Measurements from ENCODE around the gene SSBP3.

Gene SSBP3

DNA sequence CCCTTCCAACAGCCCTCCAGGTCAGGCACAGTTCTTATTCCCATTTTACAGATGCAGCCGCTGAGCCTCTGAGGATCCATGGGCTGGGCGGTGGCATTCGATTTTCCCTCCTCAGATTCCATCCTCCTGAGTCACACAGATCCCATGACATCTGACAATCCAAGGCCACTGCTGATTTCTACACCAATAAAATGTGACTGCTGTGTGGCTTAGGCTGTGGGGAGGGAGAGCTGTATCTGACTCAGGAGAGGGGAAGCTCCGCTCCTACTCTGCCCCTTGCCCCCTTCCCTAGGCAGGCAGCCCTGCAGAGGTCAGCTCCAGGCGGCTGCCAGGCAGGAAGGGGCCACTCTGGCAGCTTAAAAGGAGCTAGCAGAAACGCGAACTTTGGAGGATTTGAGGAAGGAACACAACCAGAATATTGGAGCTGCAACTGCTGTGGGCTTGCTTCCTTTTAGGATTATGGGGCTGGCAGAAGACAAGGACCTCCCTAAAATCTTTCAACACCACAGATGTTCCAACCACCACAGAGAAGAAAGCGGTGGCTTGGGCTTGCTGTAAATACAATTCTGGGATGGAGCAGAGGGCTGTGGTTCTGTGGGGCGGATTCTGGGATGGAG, 156.3 kb downstream of the SSBP3 start:
- no peak overlapping the region for H3K27ac ChIP-seq (ENCODE audit: low read depth, low read length)
- H3K4me1 ChIP-seq (ENCODE audit: control insufficient read depth, insufficient read depth, low read length) = peaks cover 10% of the 10 kb centered on the region
- no peaks in the 10 kb centered on the region for H3K27me3 ChIP-seq (ENCODE audit: control insufficient read depth, insufficient read depth, low read length)
- no peak overlapping the region for H3K9ac ChIP-seq (ENCODE audit: low read length)
- H3K36me3 ChIP-seq (ENCODE audit: control insufficient read depth, insufficient read depth, low read length) = peaks cover 5% of the 10 kb centered on the region
- H3K4me3 ChIP-seq (ENCODE audit: low read length) = no peak overlapping the region

DNA sequence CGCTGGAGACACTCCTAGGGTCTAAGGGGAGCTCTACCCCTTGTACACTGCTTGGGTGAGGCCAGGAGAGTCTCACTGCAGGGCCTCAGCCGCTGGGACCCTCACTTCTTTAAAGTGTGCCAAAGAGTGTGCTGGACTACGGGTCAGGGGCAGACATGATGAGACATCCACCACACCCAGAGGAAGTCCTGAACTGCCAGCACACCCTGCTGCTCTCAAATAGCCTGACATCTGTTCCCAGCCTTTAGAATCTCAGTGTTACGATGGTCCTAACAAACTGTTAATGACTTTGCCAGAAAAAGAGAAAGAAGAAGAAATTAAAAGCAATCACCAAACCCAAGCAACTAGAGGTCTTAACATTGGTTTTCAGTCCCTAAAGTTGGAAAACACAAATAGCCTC, 157.2 kb downstream of the SSBP3 start:
- Histone ChIP-seq H3K9ac (ENCODE audit: low read length) (no peak overlapping the region), H3K27me3 (ENCODE audit: control insufficient read depth, insufficient read depth, low read length) (no peaks in the 10 kb centered on the region), H3K27ac (ENCODE audit: low read depth, low read length) (no peak overlapping the region), H3K36me3 (ENCODE audit: control insufficient read depth, insufficient read depth, low read length) (peaks cover 5% of the 10 kb centered on the region), H3K4me3 (ENCODE audit: low read length) (no peak overlapping the region), H3K4me1 (ENCODE audit: control insufficient read depth, insufficient read depth, low read length) (peaks cover 13% of the 10 kb centered on the region)

DNA sequence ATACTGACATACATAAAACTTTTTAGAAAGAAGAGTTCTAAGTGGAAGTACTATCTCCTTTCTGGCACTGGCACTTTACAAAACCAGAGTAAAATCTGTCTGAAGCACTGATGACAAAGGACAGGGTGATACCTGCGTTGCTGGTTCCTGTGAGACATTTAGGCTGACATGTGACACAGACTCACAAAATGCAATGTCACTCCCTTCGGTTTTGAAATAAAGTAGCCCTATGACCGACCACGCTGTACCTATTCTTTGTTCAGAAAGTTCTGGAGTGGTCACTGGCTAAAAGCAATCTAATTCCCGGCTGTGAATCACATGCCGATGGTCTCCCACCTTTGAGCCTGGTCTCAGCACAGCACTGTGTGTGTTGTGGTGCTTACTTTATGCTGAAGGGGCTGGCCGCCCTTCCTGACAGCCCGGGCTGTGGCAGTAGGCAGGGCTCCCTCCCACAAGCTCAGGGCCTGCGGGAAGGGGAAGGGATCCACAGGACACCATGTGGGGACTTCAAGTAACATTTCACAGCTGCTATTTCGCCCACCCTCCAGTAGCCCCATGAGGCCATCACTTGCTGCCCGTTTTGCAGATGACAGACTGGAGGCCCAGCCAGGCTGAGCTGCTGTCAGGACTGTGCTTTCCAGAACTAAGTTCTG, 158.2 kb downstream of the SSBP3 start:
- H3K9ac ChIP-seq (ENCODE audit: low read length) = no peak overlapping the region
- H3K27ac ChIP-seq (ENCODE audit: low read depth, low read length) = no peak overlapping the region
- H3K4me3 ChIP-seq (ENCODE audit: low read length) = no peak overlapping the region
- H3K27me3 ChIP-seq (ENCODE audit: control insufficient read depth, insufficient read depth, low read length) = no peaks in the 10 kb centered on the region
- peaks cover 13% of the 10 kb centered on the region for H3K4me1 ChIP-seq (ENCODE audit: control insufficient read depth, insufficient read depth, low read length)
- peaks cover 9% of the 10 kb centered on the region for H3K36me3 ChIP-seq (ENCODE audit: control insufficient read depth, insufficient read depth, low read length)

DNA sequence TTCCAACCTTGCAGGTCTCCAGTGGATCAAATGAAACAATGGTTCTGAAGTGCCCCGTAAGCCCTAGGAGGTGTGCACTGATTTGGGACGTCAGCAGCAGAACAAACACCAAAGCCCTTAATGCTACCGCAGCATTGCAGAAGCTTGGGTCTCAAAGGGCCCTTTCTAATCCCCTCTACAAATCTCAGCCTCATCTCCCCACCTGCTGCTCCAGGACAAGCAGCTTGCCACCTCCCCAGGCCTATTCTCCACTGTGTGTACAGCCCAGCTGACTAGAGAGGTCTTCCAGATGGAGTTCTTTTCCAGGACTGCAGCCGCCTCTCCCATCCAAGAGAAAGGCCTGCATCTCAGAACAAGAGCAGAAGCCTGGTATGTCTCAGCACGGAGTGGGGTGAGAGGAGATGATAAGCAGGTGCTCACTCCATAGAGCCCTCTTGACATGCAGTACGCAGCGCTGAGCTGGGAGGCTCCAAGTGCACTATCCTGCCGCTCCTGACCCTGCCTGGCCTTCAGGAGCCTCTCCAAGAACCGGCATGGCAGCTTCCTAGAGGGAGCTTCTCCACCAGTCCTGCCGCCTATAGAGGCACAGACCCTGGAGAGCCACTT, 160.0 kb downstream of the SSBP3 start:
- Histone ChIP-seq H3K9ac (ENCODE audit: low read length) (no peak overlapping the region), H3K4me3 (ENCODE audit: low read length) (no peak overlapping the region), H3K36me3 (ENCODE audit: control insufficient read depth, insufficient read depth, low read length) (peaks cover 9% of the 10 kb centered on the region), H3K4me1 (ENCODE audit: control insufficient read depth, insufficient read depth, low read length) (peaks cover 13% of the 10 kb centered on the region), H3K27ac (ENCODE audit: low read depth, low read length) (peak overlapping the region; percentile 58), H3K27me3 (ENCODE audit: control insufficient read depth, insufficient read depth, low read length) (no peaks in the 10 kb centered on the region)

DNA sequence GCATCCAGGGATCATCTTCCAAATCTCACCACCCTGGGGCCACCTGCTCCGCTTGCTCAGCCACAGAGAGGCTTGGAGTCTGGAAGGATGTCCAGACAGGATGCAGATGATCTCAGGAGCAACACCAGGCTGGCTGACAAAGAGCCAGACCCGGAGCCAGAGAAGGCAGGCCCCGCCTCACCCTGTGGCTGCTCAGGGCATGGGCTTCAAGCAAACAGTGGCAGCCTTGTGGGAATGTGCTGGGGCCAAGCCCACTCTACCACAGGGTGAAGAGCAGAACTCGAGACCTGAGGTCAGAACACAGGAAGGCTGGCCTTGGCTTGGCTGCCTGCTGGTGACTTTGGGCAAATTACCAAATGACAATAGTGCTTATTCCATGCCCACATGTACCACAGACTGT, 160.7 kb downstream of the SSBP3 start:
- Histone ChIP-seq H3K27ac (ENCODE audit: low read depth, low read length) (peak overlapping the region; percentile 58), H3K9ac (ENCODE audit: low read length) (no peak overlapping the region), H3K4me1 (ENCODE audit: control insufficient read depth, insufficient read depth, low read length) (peaks cover 13% of the 10 kb centered on the region), H3K4me3 (ENCODE audit: low read length) (no peak overlapping the region), H3K27me3 (ENCODE audit: control insufficient read depth, insufficient read depth, low read length) (no peaks in the 10 kb centered on the region), H3K36me3 (ENCODE audit: control insufficient read depth, insufficient read depth, low read length) (peaks cover 9% of the 10 kb centered on the region)

DNA sequence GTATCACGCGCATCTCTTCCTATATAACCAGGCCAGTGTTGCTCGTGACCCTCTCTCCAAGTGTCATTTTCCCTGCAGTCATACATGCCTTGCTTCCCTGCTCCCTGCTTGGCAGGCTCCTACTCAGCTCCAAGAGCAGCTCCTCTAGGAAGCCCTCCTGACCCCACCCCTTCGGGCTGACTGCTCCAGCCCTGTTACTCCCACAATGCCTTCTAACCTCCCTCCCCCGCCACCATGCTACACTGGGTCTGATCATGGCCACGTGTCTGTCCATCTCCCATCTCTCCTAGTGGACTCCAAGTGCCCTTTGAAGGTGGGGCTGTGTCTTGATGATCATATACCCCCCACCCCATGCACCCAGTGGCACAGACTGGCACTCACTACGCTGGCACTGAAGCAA, 161.5 kb downstream of the SSBP3 start:
- no peak overlapping the region for H3K27ac ChIP-seq (ENCODE audit: low read depth, low read length)
- H3K4me3 ChIP-seq (ENCODE audit: low read length) = no peak overlapping the region
- peaks cover 9% of the 10 kb centered on the region for H3K36me3 ChIP-seq (ENCODE audit: control insufficient read depth, insufficient read depth, low read length)
- H3K27me3 ChIP-seq (ENCODE audit: control insufficient read depth, insufficient read depth, low read length) = no peaks in the 10 kb centered on the region
- H3K9ac ChIP-seq (ENCODE audit: low read length) = no peak overlapping the region
- H3K4me1 ChIP-seq (ENCODE audit: control insufficient read depth, insufficient read depth, low read length) = peaks cover 13% of the 10 kb centered on the region

DNA sequence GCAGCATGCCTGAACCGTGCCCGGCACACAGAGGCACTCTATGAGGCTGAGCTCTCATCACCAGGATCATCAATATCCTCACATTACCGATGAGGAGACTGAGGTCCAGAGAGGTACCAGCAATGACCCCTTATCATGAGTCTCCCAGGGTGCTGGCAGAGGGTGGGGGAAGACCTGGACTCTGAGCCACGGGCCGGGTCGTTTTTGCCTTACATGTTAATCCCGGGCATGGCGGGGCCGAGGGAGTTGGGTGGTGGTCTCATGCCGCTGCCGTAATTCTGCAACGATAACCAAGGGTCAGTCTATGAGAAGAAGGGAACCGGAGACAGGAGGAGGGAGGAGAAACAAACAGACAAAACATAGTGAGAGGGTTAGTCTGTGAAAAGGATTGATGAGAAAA, 163.2 kb downstream of the SSBP3 start:
- H3K27ac ChIP-seq (ENCODE audit: low read depth, low read length) = no peak overlapping the region
- H3K9ac ChIP-seq (ENCODE audit: low read length) = no peak overlapping the region
- H3K27me3 ChIP-seq (ENCODE audit: control insufficient read depth, insufficient read depth, low read length) = no peaks in the 10 kb centered on the region
- H3K4me3 ChIP-seq (ENCODE audit: low read length) = no peak overlapping the region
- H3K4me1 ChIP-seq (ENCODE audit: control insufficient read depth, insufficient read depth, low read length) = peaks cover 13% of the 10 kb centered on the region
- H3K36me3 ChIP-seq (ENCODE audit: control insufficient read depth, insufficient read depth, low read length) = peaks cover 9% of the 10 kb centered on the region

DNA sequence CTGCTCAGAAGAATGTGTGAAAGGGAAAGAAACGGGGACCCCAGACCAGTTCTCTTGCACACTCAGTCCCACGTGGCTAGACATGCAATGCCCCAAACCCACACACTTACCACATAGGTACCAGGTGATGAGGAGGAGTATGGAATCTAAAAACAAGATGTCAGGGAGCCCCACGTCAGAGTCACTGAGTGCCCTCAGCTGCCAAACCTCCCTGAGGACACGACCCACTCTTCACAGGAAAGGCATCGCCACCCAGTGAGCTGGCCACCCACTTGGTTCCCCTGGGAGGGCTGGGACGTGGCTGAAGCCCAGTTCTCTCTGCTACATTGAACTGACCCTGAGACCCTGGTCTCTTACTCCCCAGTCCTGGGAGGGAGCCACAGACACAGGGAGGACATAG, 164.8 kb downstream of the SSBP3 start:
- H3K36me3 ChIP-seq (ENCODE audit: control insufficient read depth, insufficient read depth, low read length) = peaks cover 22% of the 10 kb centered on the region
- no peak overlapping the region for H3K9ac ChIP-seq (ENCODE audit: low read length)
- H3K27ac ChIP-seq (ENCODE audit: low read depth, low read length) = no peak overlapping the region
- peaks cover 13% of the 10 kb centered on the region for H3K4me1 ChIP-seq (ENCODE audit: control insufficient read depth, insufficient read depth, low read length)
- H3K27me3 ChIP-seq (ENCODE audit: control insufficient read depth, insufficient read depth, low read length) = no peaks in the 10 kb centered on the region
- no peak overlapping the region for H3K4me3 ChIP-seq (ENCODE audit: low read length)

DNA sequence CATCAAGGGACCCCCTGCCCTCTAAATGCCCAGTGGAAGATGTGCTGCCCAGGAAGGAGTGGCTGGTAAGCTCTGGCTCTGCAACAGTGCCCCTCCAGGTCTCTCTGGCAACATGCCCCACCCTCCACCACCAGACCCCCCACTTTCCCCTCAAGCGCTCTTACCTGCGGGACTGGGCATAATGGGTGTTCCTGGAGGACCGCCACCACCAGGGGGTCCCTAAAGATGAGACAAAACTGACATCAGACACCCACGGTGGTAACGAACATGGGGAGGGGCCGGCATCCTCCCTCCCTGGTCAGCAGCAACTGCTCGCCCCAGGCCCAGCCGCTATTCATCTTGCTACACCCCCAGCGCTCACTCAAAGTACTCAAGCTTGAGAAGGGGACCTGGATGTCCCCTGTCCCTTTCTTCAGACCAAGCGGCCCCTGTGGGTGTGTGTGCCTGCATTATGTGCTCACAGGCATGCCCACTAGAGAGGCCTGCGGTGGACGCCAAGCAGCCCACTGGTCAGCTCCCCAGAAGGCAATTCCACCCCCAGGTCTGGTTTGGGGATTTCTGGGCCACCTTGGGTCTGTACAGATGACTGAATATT, 165.4 kb downstream of the SSBP3 start:
- Histone ChIP-seq H3K4me3 (ENCODE audit: low read length) (no peak overlapping the region), H3K4me1 (ENCODE audit: control insufficient read depth, insufficient read depth, low read length) (peaks cover 11% of the 10 kb centered on the region), H3K36me3 (ENCODE audit: control insufficient read depth, insufficient read depth, low read length) (peaks cover 23% of the 10 kb centered on the region), H3K27ac (ENCODE audit: low read depth, low read length) (no peak overlapping the region), H3K9ac (ENCODE audit: low read length) (no peak overlapping the region), H3K27me3 (ENCODE audit: control insufficient read depth, insufficient read depth, low read length) (no peaks in the 10 kb centered on the region)

DNA sequence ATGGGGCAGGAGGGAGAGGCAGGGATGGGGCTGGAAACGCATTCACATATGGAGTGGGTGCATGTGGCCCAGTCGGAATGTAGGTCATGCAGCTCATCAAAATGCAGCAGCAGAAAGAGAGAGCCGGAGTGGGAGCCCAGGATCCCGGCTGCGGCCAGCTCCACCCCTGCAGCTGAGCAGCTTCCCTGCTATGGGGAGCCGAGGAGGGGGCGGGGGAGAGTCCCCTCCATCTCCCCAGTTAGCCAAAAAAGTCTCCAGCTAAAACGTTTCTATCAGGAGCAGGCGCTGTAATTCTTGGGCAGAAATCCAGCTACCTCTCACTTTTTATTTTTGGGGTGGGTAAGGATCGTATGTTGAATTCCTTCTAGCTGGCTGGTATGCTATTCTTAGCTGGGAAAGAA, 166.6 kb downstream of the SSBP3 start:
- Histone ChIP-seq H3K4me1 (ENCODE audit: control insufficient read depth, insufficient read depth, low read length) (peaks cover 3% of the 10 kb centered on the region), H3K36me3 (ENCODE audit: control insufficient read depth, insufficient read depth, low read length) (peaks cover 23% of the 10 kb centered on the region), H3K9ac (ENCODE audit: low read length) (no peak overlapping the region), H3K4me3 (ENCODE audit: low read length) (no peak overlapping the region), H3K27ac (ENCODE audit: low read depth, low read length) (no peak overlapping the region), H3K27me3 (ENCODE audit: control insufficient read depth, insufficient read depth, low read length) (no peaks in the 10 kb centered on the region)

DNA sequence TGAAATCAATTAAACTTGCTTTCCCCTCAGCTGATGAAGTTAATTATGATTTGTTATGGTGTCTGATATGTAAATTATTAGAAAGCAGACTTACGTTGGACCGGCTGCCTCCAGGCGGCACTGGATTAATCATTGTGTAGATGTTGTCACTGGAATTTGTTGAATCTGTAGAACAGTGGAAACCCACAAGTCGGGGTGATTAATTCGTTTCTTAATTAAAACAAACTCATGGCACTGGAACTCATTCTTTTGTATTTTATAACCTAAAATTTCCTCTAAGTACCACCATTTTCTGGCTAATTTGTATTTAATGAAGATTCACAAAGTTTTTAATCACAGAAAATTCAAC, 167.2 kb downstream of the SSBP3 start:
- H3K27ac ChIP-seq (ENCODE audit: low read depth, low read length) = no peak overlapping the region

DNA sequence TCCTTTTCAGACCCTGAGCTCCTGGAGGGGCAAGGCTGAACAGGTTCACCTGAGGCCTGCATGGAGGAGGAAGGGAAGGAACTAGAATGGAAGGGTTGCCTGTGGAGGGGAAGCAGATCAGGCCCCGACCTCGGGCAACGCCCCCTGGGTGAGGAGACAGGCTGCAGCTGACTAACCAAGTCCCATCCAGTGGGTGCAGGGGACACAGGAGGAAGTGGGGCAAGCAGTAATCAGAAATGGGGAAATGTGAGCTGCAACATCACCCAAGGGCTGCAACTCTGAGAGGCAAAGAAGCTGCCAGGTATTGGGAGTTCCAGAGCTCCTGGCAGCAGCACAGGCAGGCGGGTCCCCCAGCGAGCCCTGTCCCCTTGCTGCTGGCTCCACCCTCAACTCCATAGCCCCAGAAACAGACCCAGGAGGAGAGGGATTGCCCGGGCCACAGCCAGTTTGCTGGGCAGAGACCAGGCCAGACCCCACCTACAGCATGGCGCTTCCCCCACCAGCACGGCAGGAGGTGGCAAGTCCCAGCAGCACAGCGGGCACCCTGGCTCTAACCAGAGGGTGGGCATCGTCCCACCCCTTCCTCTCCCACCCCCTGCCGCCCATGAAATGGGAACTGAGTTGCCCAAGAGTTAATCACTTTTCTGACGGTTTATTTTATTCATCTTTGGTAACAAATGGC, 167.7 kb downstream of the SSBP3 start:
- no peaks in the 10 kb centered on the region for H3K4me1 ChIP-seq (ENCODE audit: control insufficient read depth, insufficient read depth, low read length)
- H3K9ac ChIP-seq (ENCODE audit: low read length) = no peak overlapping the region
- H3K36me3 ChIP-seq (ENCODE audit: control insufficient read depth, insufficient read depth, low read length) = peaks cover 20% of the 10 kb centered on the region
- no peaks in the 10 kb centered on the region for H3K27me3 ChIP-seq (ENCODE audit: control insufficient read depth, insufficient read depth, low read length)
- H3K27ac ChIP-seq (ENCODE audit: low read depth, low read length) = no peak overlapping the region
- H3K4me3 ChIP-seq (ENCODE audit: low read length) = no peak overlapping the region

More for the DNA sequence above, 167.2 kb downstream of the SSBP3 start:
- H3K9ac ChIP-seq (ENCODE audit: low read length) = no peak overlapping the region
- H3K4me3 ChIP-seq (ENCODE audit: low read length) = no peak overlapping the region
- peaks cover 23% of the 10 kb centered on the region for H3K36me3 ChIP-seq (ENCODE audit: control insufficient read depth, insufficient read depth, low read length)
- no peaks in the 10 kb centered on the region for H3K4me1 ChIP-seq (ENCODE audit: control insufficient read depth, insufficient read depth, low read length)
- H3K27me3 ChIP-seq (ENCODE audit: control insufficient read depth, insufficient read depth, low read length) = no peaks in the 10 kb centered on the region
